Articular chondrocyte of knee joint (primary cell): ENCODE data around the gene SPRR2D. TPM values are rescaled to one million over a fixed set of nuclear protein-coding genes. Genes with fewer than 3 reads are reported as not detected.

Experiments
- small RNA-seq: library from RNA; depleted of rRNA; stranded (forward); fragments of <200 nt; gene quantifications from one replicate; pipeline ENCODE3, GENCODE V24; 2012
- total RNA-seq: library from RNA; depleted of rRNA; stranded (reverse); fragments of >200 nt; gene quantifications from 2 replicates; pipeline ENCODE4 v1.2.3, GENCODE V29; 2012

SPRR2D gene
- not detected in 2 replicates for total RNA-seq

DNA sequence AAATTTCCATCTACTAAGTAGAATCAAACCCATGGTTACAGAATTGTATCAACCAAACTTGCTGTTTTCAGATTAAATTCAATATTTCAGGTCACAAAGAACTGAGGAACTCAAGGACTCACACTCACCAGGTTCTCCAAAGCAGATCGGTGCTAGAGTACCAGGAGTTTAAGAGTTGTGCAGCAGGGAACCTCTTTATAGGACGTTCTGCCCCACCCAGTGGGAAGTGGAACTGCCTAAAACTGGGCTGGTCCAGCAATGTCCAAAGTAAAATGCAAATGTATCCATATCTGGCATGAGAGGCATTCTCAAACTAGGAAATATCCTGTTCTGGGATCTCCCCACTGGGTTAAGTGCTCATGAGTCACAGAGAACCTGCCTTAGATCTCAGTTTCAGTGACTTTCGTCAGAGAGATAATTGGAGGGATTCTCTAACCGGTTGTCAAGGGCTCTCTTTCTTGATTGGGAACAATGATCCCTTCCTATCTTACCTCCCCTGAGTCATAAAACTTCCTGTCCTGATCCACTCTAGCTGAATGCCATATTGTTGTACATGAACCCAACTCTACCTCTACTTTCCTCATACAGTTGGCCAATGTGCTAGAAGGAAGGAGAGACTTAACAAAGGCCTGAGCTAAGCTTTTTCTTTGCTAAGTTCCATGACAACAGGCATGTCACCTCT is at the start of gene SPRR2D:
Gene SPRR2D, minus strand, starts transcription at position 171 of the 682 bp plus-strand sequence. CDS start 774 bp downstream, outside the sequence.

DNA sequence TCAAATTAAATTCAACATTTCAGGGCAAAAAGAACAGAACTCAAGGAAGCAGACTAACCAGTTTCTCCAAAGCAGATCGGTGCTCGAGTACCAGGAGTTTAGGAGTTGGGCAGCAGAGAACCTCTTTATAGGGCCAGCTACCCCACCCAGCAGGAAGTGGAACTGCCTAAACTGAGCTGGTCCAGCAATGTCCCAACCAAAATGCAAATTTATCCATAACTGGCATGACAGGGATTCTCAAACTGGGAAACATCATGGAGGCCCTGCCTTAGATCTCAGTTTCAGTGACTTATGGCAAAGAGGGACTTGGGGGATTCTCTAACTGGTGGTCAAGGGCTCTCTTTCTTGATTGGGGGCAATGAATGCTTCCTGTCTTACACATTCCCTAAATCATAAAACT is 30.6 kb upstream of the SPRR2D start, which contains the start of gene SPRR2B:
Gene SPRR2B, minus strand, starts transcription at position 101 of the 400 bp plus-strand sequence. CDS start 772 bp downstream, outside the sequence.

DNA sequence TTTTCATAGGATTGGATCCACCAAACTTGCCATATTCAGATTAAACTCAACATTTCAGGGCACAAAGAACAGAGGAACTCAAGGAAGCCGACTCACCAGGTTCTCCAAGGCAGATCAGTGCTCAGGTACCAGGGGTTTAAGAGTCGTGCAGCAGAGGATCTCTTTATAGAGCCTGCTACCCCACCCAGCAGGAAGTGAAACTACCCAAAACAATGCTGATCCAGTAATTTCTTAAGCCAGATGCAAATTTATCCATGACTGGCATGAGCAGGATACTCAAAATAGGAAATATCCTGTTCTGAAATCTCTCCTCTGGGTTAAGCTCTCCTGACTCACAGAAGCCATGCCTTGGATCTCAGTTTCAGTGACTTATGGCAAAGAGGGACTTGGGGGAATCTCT is 16.5 kb upstream of the SPRR2D start, which contains the start of gene SPRR2A:
Gene SPRR2A, minus strand, starts transcription at position 138 of the 400 bp plus-strand sequence. CDS start 777 bp downstream, outside the sequence.

DNA sequence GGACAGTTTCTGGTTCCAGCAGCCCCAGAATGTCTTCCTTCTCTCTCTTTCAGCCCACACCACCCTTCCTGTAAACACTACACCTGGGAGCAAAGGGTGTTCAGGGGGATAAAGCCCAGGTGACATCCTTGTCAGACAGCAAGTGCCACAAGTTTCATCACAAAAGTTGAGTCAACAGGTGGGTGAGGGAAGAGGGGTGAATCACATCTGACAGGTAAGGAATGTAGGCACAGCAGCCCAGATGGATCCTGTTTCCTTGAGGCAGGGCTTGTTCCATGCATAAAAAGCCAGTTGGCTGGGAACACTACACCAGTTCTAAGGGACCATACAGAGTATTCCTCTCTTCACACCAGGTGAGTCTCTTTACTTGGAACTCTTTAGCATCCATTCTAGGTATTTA is 10.0 kb downstream of the SPRR2D start, which contains the start of gene SPRR1B:
Gene SPRR1B, plus strand, starts transcription at position 309 of the 400 bp plus-strand sequence. CDS start 1,143 bp downstream, outside the sequence.

DNA sequence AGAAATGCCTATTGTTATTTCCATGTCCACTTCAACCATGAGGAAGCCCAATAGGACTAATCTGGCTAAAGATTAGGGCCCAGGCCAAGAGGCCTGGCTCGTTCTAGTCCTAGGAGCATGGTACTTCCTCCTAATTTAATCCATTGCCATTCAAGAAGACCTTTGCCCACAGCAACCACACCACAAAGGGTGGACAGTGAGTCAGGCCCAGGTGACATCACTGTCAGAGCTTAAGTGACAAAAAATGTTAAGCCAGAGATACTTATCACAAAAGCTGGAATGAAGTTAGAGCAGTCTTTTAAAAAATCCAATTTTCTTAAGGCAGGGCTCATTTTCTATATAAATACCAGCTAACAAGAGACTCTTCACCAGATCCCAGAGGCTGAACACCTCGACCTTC is 39.5 kb downstream of the SPRR2D start, which contains the start of gene SPRR3:
Gene SPRR3, plus strand, starts transcription at position 368 of the 400 bp plus-strand sequence. CDS start 1,272 bp downstream, outside the sequence.

Small RNA genes within 50 kb of the gene (small RNA-seq; reads per million reads assigned to genes)
- gene AL356867.1 (not detected), gene RF00322 (not detected)

Other genes with a start within 250 kb of the SPRR2D start
- gene LCE1D, start 244.4 kb downstream of the SPRR2D start, total RNA-seq: not detected in 2 replicates
- not detected in 2 replicates for gene LCE1C, start 234.5 kb downstream of the SPRR2D start, total RNA-seq
- not detected in 2 replicates for gene LCE1B, start 229.1 kb downstream of the SPRR2D start, total RNA-seq
- gene LCE1A, start 213.6 kb downstream of the SPRR2D start, total RNA-seq: not detected in 2 replicates
- gene LCE6A, start 198.3 kb downstream of the SPRR2D start, total RNA-seq: not detected in 2 replicates
- gene LCE7A, start 181.1 kb downstream of the SPRR2D start, total RNA-seq: not detected in 2 replicates
- gene SMCP, start 162.8 kb downstream of the SPRR2D start, total RNA-seq: not detected in 2 replicates
- 0.11 TPM in 1 of 2 replicates, not detected in the other for gene IVL, start 132.6 kb downstream of the SPRR2D start, total RNA-seq
- not detected in 2 replicates for gene SPRR5, start 93.9 kb downstream of the SPRR2D start, total RNA-seq
- gene SPRR4, start 70.5 kb downstream of the SPRR2D start, total RNA-seq: not detected in 2 replicates
- not detected in 2 replicates for gene SPRR1A, start 57.0 kb downstream of the SPRR2D start, total RNA-seq
- not detected in 2 replicates for gene SPRR3, start 39.4 kb downstream of the SPRR2D start, total RNA-seq
- gene SPRR1B, start 9.9 kb downstream of the SPRR2D start, total RNA-seq: not detected in 2 replicates
- gene SPRR2A, start 16.4 kb upstream of the SPRR2D start, total RNA-seq: not detected in 2 replicates
- not detected in 2 replicates for gene SPRR2B, start 30.5 kb upstream of the SPRR2D start, total RNA-seq
- gene SPRR2E, start 53.4 kb upstream of the SPRR2D start, total RNA-seq: not detected in 2 replicates
- gene SPRR2F, start 72.4 kb upstream of the SPRR2D start, total RNA-seq: not detected in 2 replicates
- not detected in 2 replicates for gene SPRR2G, start 109.8 kb upstream of the SPRR2D start, total RNA-seq
- not detected in 2 replicates for gene LELP1, start 162.3 kb upstream of the SPRR2D start, total RNA-seq
- not detected in 2 replicates for gene PRR9, start 176.5 kb upstream of the SPRR2D start, total RNA-seq
- not detected in 2 replicates for gene LORICRIN, start 218.6 kb upstream of the SPRR2D start, total RNA-seq